ENCODE results near the gene NCOR2.

NCOR2 gene

DNA sequence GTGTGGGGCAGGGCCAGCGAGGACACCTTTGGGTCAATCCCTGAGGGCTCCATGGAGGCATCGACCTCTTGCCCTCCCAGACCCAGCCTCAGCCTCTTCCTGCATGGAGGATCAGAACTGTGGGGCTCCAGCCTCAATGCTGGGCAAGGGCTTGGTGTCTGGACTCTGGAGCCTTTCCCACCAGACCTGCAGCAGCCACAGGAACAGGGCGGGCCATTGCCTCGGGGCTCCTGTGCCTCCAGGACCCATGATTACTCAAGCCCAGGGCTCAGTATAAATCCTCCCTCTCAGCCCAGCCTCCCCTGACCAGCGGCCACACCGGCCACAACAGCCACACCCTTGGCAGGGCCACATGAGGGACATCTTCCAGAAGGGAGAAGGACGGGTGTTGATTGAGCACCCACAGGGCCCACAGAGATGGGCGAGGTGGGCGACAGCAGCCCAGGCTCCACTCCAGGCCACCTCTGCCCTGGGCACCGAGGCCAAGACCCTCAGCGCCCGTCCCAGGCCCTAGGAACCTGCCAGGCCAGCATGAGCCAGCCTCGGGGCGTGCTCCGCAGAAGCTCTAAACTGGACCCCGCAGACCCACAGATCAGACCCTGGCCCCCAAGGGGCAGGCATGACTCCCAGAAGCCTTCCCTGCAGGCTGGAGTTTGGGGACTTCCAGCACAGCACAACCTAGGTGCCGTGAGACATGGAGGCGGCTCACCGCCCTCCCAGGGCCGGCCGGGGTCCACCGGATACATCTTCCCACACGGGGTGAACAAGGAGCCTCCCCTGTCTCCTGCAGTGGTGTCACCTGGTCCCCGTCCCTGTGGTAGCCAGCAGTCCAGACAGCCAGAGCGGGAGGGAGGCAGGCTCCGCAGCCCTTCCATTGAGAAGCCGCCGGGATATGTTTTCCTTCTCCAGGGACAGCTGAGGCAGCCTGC lies 25.1 kb downstream of the NCOR2 start:
- no peak for DNase-seq

DNA sequence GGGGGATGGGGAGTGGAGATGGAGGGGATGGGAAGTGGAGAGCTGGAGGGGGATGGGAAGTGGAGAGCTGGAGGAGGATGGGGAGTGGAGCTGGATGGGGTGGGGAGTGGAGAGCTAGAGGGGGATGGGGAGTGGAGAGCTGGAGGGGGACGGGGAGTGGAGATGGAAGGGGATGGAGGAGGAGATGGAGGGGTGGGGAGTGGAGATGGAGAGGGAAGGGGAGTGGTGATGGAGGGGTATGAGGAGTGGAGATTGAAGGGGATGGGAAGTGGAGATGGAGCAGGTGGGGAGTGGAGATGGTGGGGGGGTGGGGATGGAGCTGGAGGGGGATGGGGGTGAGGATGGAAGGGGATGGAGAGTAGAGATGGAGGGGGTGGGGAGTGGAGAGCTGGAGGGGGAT lies 26.1 kb downstream of the NCOR2 start:
- DNase-seq, result no peak

- no peak for DNase-seq
These were observed 28.0 kb downstream of the NCOR2 start for GRCh38 chr12:124539084-124540041.

GRCh38 chr12:124538194-124539082 lies 29.0 kb downstream of the NCOR2 start:
- DNase-seq, result peak; percentile 28 to 40

DNA sequence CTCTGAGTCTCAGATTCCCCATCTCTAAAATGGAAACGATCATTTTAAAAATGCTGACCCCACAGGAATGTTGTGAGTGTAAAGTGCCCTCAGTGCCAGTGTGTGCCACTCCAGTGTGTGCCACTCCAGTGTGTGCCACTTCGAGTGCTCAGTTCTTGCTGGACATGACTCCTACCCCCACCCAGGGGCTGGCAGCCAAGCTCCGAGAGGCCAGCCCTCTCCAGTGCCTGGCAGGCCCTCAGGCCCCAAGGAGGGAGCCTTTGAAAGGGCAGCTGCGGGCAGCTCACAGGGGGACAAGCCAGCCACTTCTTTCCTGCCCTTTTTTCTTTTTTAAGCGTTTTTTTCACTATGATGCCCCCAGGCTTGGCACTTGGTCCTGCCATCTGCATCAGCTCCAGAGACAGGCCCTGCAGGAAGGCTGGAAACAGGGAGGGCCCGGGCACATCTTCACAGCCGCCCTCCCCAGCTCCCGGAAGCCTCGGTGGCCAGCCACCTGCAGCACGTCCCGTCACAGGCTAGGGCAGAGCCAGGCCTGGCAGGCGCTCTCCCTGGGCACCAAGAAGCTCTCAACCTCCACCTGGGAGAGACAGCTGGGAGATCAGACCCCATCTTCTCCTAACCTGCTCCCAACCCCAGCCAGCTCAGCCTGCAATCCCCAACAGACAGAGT lies 29.8 kb downstream of the NCOR2 start:
- DNase-seq, result peak in 1 of 2 experiments; percentile 35

- no peak for DNase-seq
These were observed 30.8 kb downstream of the NCOR2 start for GRCh38 chr12:124536641-124537040.

DNA sequence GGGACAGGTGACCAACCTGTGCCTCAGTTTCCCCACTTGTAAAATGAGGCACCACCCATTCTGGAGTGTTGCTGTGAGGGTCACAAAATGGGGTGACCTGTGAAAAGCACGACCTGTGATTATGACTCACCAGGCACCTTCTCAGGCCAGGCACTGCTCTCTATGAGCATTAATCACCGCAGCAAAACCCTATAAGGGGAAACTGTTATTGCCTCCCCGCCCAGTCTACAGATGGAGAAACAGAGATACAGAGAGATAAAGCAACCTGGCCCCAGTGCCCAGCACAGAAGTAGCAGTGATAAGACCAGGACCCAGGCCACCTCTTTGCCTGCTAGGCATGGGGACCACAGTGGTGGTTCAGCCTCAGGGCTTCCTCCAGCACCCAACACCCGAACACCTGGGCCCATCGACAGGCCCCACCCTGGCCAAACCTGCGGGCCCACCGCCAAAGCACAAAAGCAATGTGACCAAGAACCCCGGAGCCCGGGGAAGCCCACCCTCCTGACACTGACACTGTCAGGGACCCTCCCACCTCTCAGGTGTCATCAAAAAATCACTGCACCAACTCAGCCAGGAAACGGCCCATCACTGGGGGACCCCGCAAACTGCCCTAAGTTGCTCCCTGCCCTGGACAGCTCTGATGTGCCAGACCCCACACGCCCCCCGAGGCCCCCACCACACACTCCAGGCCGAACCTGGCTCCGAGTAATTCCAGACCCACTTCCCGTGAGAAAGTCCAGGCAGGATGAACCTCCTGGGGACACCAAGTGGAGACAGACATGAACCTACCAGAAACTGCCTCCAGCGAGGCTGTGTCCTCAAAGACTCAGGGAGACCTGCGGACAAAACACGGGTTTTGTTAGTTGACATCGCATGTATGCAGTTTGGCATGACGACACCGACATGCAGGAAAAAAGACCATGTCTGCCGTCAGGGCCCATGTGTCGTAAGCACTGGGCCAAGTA lies 32.4 kb downstream of the NCOR2 start:
- DNase-seq, result no peak

DNA sequence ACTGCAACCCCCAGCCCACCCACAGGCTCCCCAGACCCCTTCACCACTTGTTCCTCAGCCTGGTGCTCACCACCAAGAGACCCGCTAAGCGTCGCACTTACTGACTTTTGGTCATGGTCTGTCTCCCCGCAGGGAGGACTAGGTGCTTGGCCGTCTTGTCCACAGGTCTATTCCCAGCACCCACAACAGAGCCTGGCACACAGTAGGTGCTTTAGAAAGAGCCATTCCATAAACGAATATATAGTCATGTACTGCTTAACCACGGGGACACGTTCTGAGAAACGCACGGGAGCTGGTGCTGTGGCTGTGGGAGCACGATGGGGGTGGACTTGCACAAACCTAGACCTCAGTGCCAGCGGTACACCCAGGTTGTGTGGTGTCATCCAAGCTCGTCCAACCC lies 34.0 kb downstream of the NCOR2 start:
- no peak for DNase-seq

- DNase-seq, result no peak
These were observed 34.4 kb downstream of the NCOR2 start for GRCh38 chr12:124532967-124533366.

- DNase-seq, result peak; percentile 76 to 82
These were observed 35.1 kb downstream of the NCOR2 start for GRCh38 chr12:124532331-124532750.

DNA sequence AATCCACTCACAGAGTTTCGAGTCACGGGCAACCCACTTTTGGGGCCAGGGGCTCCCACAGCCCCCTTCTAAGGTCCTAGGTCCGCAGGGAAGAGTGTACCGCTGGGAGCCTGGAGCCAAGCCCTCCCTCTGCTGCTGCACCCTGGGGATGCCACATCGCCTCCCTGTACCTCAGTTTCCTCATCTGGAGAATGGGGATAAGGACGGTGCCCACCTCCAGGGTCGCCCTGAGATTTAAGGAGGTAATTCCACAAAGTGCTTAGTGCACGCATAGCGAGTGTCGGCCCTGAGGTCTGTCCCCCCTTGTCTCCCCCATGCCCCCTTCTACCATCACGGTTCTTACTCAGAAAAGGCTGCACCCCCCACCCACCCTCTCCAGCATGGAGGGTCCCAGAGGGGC lies 35.5 kb downstream of the NCOR2 start:
- no peak for DNase-seq

DNA sequence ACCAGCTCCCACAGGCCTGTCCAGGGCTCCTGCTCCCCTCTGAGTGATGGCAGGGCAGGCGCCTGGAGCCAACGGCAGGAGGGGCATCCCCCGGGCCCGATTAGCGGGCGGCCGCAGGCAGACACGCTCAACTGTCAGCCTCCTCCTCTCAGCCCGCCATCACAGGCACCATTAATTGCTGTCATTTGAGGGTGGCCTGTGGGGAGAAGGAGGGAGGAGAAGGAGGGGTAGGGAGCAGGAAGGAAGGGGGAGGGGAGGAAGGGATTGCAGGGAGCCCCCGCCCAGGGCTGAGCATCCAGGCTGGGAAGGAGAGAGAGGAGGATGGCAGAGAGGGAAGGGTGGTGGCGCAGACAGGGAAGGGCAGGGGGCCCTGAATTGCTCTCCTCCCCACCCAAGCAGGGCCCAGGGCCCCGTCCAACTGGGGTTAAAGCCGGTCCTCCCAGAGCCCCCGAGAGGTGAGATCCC lies 36.1 kb downstream of the NCOR2 start:
- peak; percentile 68 to 69 for DNase-seq

GRCh38 chr12:124530637-124531263 lies 36.7 kb downstream of the NCOR2 start:
- DNase-seq, result no peak

- DNase-seq, result no peak
These were observed 37.7 kb downstream of the NCOR2 start for GRCh38 chr12:124529565-124530276.

DNA sequence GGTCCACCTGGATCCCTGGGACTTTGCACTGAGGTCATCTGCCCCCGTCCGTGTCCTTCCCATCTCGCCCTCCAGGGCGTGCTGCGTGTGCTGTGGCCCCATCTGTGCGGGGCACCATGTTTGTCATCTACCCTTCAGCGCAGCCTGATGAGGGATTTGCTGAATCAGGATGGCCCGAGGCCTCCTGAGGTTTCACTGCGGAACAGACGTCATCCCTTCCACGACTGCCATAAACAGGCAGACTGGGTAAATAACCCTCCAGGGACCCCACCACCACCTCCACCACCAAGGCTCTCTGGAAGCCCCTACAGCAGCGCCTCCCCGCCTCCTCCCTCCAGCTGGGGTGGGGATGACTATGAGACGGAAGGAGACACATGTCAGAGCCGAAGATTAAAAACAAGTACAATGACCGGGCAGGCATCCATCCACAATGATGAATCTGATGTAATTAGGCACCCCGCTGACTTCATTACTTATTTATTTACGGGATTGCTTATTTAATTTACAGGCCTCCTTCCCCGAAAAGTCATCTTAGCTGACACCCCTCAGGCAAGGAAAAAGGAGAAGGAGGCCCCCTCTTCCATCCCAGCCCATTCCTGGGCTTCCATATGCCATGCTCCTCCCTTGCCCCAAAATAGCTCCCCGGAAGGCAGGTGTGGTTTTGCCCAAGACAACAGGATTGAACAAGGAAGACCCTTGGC lies 39.4 kb downstream of the NCOR2 start:
- DNase-seq, result peak; percentile 78 to 88

GRCh38 chr12:124525927-124526692 lies 41.3 kb downstream of the NCOR2 start:
- no peak for DNase-seq

GRCh38 chr12:124525455-124525854 lies 42.0 kb downstream of the NCOR2 start:
- DNase-seq, result peak; percentile 62 to 80
